Activated CD8-positive, alpha-beta memory T cell treated with anti-CD3 and anti-CD28 coated beads for 1 hour (primary cell): Measurements from ENCODE around the gene CCDC148.
"Not testable (repeated sequence)": the region's sequence is repeated elsewhere in the genome, so short reads cannot be mapped to it uniquely, and the experiment has no call there.

Experiments used
- DNase-seq, 2 donors: peaks; one replicate each; pipeline ENCODE4 v3.0.0-alpha.2; 2020; ENCODE audit warnings: low read depth in 1 of 2; ENCODE audit errors: extremely low read depth in 1 of 2

CCDC148 gene

GRCh38 chr2:158443606-158444005, 12.9 kb downstream of the CCDC148 start:
- no peak for DNase-seq

GRCh38 chr2:158439062-158439461, 17.5 kb downstream of the CCDC148 start:
- not testable (repeated sequence) for DNase-seq

GRCh38 chr2:158433716-158434115, 22.8 kb downstream of the CCDC148 start:
- DNase-seq = not testable (repeated sequence)

GRCh38 chr2:158432117-158432516, 24.4 kb downstream of the CCDC148 start:
- no peak for DNase-seq

GRCh38 chr2:158414538-158414937, 42.0 kb downstream of the CCDC148 start:
- DNase-seq = no peak

GRCh38 chr2:158413581-158413980, 43.0 kb downstream of the CCDC148 start:
- no peak for DNase-seq

- DNase-seq = no peak
Measured at GRCh38 chr2:158412206-158412605, 44.3 kb downstream of the CCDC148 start.

GRCh38 chr2:158411748-158412147, 44.8 kb downstream of the CCDC148 start:
- no peak for DNase-seq

GRCh38 chr2:158410132-158410531, 46.4 kb downstream of the CCDC148 start:
- DNase-seq = no peak

GRCh38 chr2:158407031-158407430, 49.5 kb downstream of the CCDC148 start:
- DNase-seq = no peak

GRCh38 chr2:158405341-158405740, 51.2 kb downstream of the CCDC148 start:
- DNase-seq = no peak

- DNase-seq = no peak
Measured at GRCh38 chr2:158403237-158403636, 53.3 kb downstream of the CCDC148 start.

GRCh38 chr2:158402665-158403064, 53.9 kb downstream of the CCDC148 start:
- DNase-seq = no peak

- DNase-seq = no peak
Measured at GRCh38 chr2:158395166-158395565, 61.4 kb downstream of the CCDC148 start.

GRCh38 chr2:158394453-158394852, 62.1 kb downstream of the CCDC148 start:
- no peak for DNase-seq

GRCh38 chr2:158393886-158394285, 62.7 kb downstream of the CCDC148 start:
- DNase-seq = no peak

GRCh38 chr2:158392687-158393086, 63.9 kb downstream of the CCDC148 start:
- no peak for DNase-seq

GRCh38 chr2:158391876-158392275, 64.7 kb downstream of the CCDC148 start:
- no peak for DNase-seq

- DNase-seq = no peak
Measured at GRCh38 chr2:158391361-158391760, 65.2 kb downstream of the CCDC148 start.

- DNase-seq = no peak
Measured at GRCh38 chr2:158388159-158388558, 68.4 kb downstream of the CCDC148 start.

- DNase-seq = no peak
Measured at GRCh38 chr2:158385646-158386045, 70.9 kb downstream of the CCDC148 start.

GRCh38 chr2:158381978-158382377, 74.6 kb downstream of the CCDC148 start:
- no peak for DNase-seq

- DNase-seq = no peak
Measured at GRCh38 chr2:158381205-158381604, 75.3 kb downstream of the CCDC148 start.

- no peak for DNase-seq
Measured at GRCh38 chr2:158380746-158381145, 75.8 kb downstream of the CCDC148 start.
